Astrocyte (in vitro differentiated cells and primary cell): ENCODE measurements around the gene ST6GAL2.

Source experiments
- CTCF ChIP-seq: IDR thresholded peaks from 2 replicates; pipeline ENCODE4 v1.5.1; 2011; ENCODE audit warnings: low read depth, mild to moderate bottlenecking, inconsistent platforms, low read length, moderate library complexity; ENCODE audit not compliant: insufficient read depth
- EZH2 ChIP-seq: IDR thresholded peaks from 2 replicates; pipeline ENCODE4 v1.6.1; 2012; ENCODE audit warnings: mild to moderate bottlenecking, low read length, inconsistent platforms; ENCODE audit not compliant: insufficient read depth

GRCh38 chr2:106866641-106867040 lies 19.3 kb downstream of the ST6GAL2 start:
- no peak for TF ChIP-seq CTCF
- no peak for TF ChIP-seq EZH2
